K562 (cell line): ENCODE results near the gene CFAP97D2. TPM values are rescaled to one million over a fixed set of nuclear protein-coding genes. Genes with fewer than 3 reads are reported as not detected.

ENCODE experiments used
- BACH1 ChIP-seq: fragments of 200-800 bp; sonication (Bioruptor generic); IDR thresholded peaks from 2 replicates; pipeline ENCODE4 v1.6.1; 2016; ENCODE audit warnings: missing genetic modification characterization, missing compliant biosample characterization
- COPS2 ChIP-seq: fragments of 450-650 bp; conservative IDR thresholded peaks from 2 replicates; pipeline ENCODE4 v1.6.1; 2016; ENCODE audit warnings: mild to moderate bottlenecking, moderate library complexity
- ETV6 ChIP-seq, 3 experiments: fragments of 150-350 bp in 1 of 3; sonication (generic) in 1 of 3; formaldehyde crosslinking in 1 of 3; IDR thresholded peaks; 2 replicates each; pipeline versions ENCODE4 v1.6.1 to v1.8.0; 2014 to 2022; ENCODE audit warnings: borderline replicate concordance in 2 of 3, low read depth in 2 of 3, antibody characterized with exemption in 1 of 3, low read length in 1 of 3, mild to moderate bottlenecking in 1 of 3, missing genetic modification reagents in 1 of 3
- ILF3 ChIP-seq: fragments of 450-650 bp; IDR thresholded peaks from 2 replicates; pipeline ENCODE4 v1.6.1; 2018; ENCODE audit warnings: antibody characterized with exemption, mild to moderate bottlenecking, moderate library complexity, borderline replicate concordance
- NFE2L1 ChIP-seq: fragments of 450-650 bp; IDR thresholded peaks from 2 replicates; pipeline ENCODE4 v1.6.1; 2016; ENCODE audit warnings: missing genetic modification characterization, low read depth, mild to moderate bottlenecking, missing compliant biosample characterization, moderate library complexity, borderline replicate concordance
- NR2F6 ChIP-seq: fragments of 450-650 bp; formaldehyde crosslinking; IDR thresholded peaks from 2 replicates; pipeline ENCODE4 v1.4.0; 2020; ENCODE audit warnings: mild to moderate bottlenecking
- POLR2AphosphoS2 ChIP-seq: IDR thresholded peaks from 2 replicates; pipeline ENCODE4 v1.6.1; 2012; ENCODE audit warnings: low read length, improper control_type of control experiment
- PTBP1 ChIP-seq: fragments of 200-400 bp; formaldehyde crosslinking; IDR thresholded peaks from 2 replicates; pipeline ENCODE4 v1.6.1; 2017; ENCODE audit warnings: low read depth, low read length
- PURB ChIP-seq: sonication (generic); formaldehyde crosslinking; IDR thresholded peaks from 2 replicates; pipeline ENCODE4 v1.9.0; 2021; ENCODE audit warnings: low read depth, mild to moderate bottlenecking, missing genetic modification reagents
- RBM14 ChIP-seq: fragments of 200-400 bp; formaldehyde crosslinking; IDR thresholded peaks from 2 replicates; pipeline ENCODE4 v1.6.1; 2018; ENCODE audit warnings: low read depth, mild to moderate bottlenecking, low read length, moderate library complexity, borderline replicate concordance; ENCODE audit not compliant: insufficient read depth
- RBM25 ChIP-seq: fragments of 200-400 bp; formaldehyde crosslinking; IDR thresholded peaks from 2 replicates; pipeline ENCODE4 v1.6.1; 2018; ENCODE audit warnings: low read length, low read depth, moderate library complexity; ENCODE audit not compliant: severe bottlenecking
- RBM34 ChIP-seq: fragments of 200-400 bp; formaldehyde crosslinking; IDR thresholded peaks from 2 replicates; pipeline ENCODE4 v1.6.1; 2018; ENCODE audit warnings: low read length, borderline replicate concordance; ENCODE audit not compliant: insufficient read depth
- SIN3B ChIP-seq: fragments of 450-650 bp; IDR thresholded peaks from 2 replicates; pipeline ENCODE4 v1.6.1; 2017; ENCODE audit warnings: low read depth, mild to moderate bottlenecking, moderate library complexity
- SMARCA4 ChIP-seq: fragments of 450-650 bp; IDR thresholded peaks from 2 replicates; pipeline ENCODE4 v1.6.1; 2016
- ZNF140 ChIP-seq: fragments of 250-450 bp; sonication (Bioruptor Pico); IDR thresholded peaks from 2 replicates; pipeline ENCODE4 v1.8.0; 2021; ENCODE audit warnings: moderate library complexity, mild to moderate bottlenecking, inconsistent platforms
- ZNF217 ChIP-seq: sonication (generic); formaldehyde crosslinking; IDR thresholded peaks from 2 replicates; pipeline ENCODE4 v1.8.0; 2022; ENCODE audit warnings: mild to moderate bottlenecking, missing genetic modification reagents
- ZNF239 ChIP-seq: fragments of 250-450 bp; sonication (Bioruptor Pico); IDR thresholded peaks from 2 replicates; pipeline ENCODE4 v1.4.0; 2020; ENCODE audit warnings: mild to moderate bottlenecking
- ZNF24 ChIP-seq: fragments of 450-650 bp; IDR thresholded peaks from 2 replicates; pipeline ENCODE4 v1.6.1; 2016
- ZNF507 ChIP-seq: conservative IDR thresholded peaks from 2 replicates; pipeline ENCODE4 v1.6.1; 2017; ENCODE audit warnings: missing genetic modification characterization, missing compliant biosample characterization
- polyA plus RNA-seq, 8 experiments: library from polyadenylated mRNA; depleted of rRNA in 4 of 8; stranded (reverse) in 5 of 8; unstranded in 3 of 8; fragments of >200 nt; fragmentation: Nextera tagmentation in 2 of 8; fragmentation: Illumina TruSeq in 1 of 8; extraction: Ambion mirVana in 2 of 8; extraction: Trizol in 1 of 8; gene quantifications; 2 replicates each; pipeline versions ENCODE4 v1.2.1 to v1.2.3, GENCODE V29; 2011 to 2014; ENCODE audit warnings: inconsistent platforms in 1 of 8, missing spikeins in 1 of 8
- total RNA-seq, 7 experiments: library from RNA; depleted of rRNA in 6 of 7; stranded (reverse); fragments of >200 nt in 6 of 7; fragmentation: Illumina TruSeq in 2 of 7; extraction: Trizol in 2 of 7; gene quantifications; 2 replicates each; pipeline versions ENCODE4 v1.2.1 to v1.2.3, GENCODE V29; 2011 to 2021; ENCODE audit warnings: low replicate concordance in 1 of 7
- TF ChIP-seq, protein P1 (sequence below), 2 experiments: fragments of 450-650 bp; IDR thresholded peaks; 2 replicates each; pipeline ENCODE4 v1.6.1; 2016
- TF ChIP-seq, protein P2 (sequence below): fragments of 250-450 bp; sonication (Bioruptor Pico); IDR thresholded peaks from 2 replicates; pipeline ENCODE4 v1.4.0; 2020; ENCODE audit warnings: mild to moderate bottlenecking
- TF ChIP-seq, protein P3 (sequence below): sonication (generic); formaldehyde crosslinking; IDR thresholded peaks from 2 replicates; pipeline ENCODE4 v1.8.1; 2022; ENCODE audit warnings: missing genetic modification reagents
- TF ChIP-seq, protein P4 (sequence below), 2 experiments: fragments of 450-650 bp; conservative IDR thresholded peaks; 2 replicates each; pipeline ENCODE4 v1.6.1; 2017; ENCODE audit warnings: mild to moderate bottlenecking in 2 of 2, moderate library complexity in 2 of 2

The CFAP97D2 gene
- total and polyA plus RNA-seq, 9 of the 15 experiments (the other 6 are each of a cell fraction or from before 2014, with no cell fraction given), result not detected

GRCh38 chr13:114131583-114132418 is 47.3 kb upstream of the CFAP97D2 start (continued):
- TF ChIP-seq RBM25 (no peak), ZNF507 (no peak), RBM14 (no peak), PURB (CRISPR knock-in tag) (no peak), SIN3B (no peak), ZNF24 (no peak), COPS2 (no peak), NR2F6 (CRISPR knock-in tag) (no peak), ZNF140 (CRISPR knock-in tag) (no peak), ILF3 (no peak), ZNF239 (no peak), ZNF217 (CRISPR knock-in tag) (no peak), BACH1 (tag) (no peak), NFE2L1 (tag) (no peak), RBM34 (no peak), SMARCA4 (0 out of 2 replicates have a peak, but pooled peaks have one; percentile 19), PTBP1 (no peak), POLR2AphosphoS2 (no peak), ETV6 (IDR thresholded peaks at IDR 0.05; ENCODE audit: borderline replicate concordance in 1 of 2, low read depth in 2 of 2, low read length in 1 of 2) (no peak), ETV6 (CRISPR knock-in tag; IDR thresholded peaks at IDR 0.05; ENCODE audit: borderline replicate concordance) (no peak)
- TF ChIP-seq, protein P1, sequence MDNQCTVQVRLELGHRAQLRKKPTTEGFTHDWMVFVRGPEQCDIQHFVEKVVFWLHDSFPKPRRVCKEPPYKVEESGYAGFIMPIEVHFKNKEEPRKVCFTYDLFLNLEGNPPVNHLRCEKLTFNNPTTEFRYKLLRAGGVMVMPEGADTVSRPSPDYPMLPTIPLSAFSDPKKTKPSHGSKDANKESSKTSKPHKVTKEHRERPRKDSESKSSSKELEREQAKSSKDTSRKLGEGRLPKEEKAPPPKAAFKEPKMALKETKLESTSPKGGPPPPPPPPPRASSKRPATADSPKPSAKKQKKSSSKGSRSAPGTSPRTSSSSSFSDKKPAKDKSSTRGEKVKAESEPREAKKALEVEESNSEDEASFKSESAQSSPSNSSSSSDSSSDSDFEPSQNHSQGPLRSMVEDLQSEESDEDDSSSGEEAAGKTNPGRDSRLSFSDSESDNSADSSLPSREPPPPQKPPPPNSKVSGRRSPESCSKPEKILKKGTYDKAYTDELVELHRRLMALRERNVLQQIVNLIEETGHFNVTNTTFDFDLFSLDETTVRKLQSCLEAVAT (IDR thresholded peaks at IDR 0.05), result peak in 1 of 2 experiments; percentile 61; a peak in 1 of 4 replicates
- TF ChIP-seq, protein P2, sequence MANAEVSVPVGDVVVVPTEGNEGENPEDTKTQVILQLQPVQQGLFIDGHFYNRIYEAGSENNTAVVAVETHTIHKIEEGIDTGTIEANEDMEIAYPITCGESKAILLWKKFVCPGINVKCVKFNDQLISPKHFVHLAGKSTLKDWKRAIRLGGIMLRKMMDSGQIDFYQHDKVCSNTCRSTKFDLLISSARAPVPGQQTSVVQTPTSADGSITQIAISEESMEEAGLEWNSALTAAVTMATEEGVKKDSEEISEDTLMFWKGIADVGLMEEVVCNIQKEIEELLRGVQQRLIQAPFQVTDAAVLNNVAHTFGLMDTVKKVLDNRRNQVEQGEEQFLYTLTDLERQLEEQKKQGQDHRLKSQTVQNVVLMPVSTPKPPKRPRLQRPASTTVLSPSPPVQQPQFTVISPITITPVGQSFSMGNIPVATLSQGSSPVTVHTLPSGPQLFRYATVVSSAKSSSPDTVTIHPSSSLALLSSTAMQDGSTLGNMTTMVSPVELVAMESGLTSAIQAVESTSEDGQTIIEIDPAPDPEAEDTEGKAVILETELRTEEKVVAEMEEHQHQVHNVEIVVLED (CRISPR knock-in tag), result no peak
- TF ChIP-seq, protein P3, sequence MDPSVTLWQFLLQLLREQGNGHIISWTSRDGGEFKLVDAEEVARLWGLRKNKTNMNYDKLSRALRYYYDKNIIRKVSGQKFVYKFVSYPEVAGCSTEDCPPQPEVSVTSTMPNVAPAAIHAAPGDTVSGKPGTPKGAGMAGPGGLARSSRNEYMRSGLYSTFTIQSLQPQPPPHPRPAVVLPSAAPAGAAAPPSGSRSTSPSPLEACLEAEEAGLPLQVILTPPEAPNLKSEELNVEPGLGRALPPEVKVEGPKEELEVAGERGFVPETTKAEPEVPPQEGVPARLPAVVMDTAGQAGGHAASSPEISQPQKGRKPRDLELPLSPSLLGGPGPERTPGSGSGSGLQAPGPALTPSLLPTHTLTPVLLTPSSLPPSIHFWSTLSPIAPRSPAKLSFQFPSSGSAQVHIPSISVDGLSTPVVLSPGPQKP (CRISPR knock-in tag), result no peak
- TF ChIP-seq, protein P4, sequence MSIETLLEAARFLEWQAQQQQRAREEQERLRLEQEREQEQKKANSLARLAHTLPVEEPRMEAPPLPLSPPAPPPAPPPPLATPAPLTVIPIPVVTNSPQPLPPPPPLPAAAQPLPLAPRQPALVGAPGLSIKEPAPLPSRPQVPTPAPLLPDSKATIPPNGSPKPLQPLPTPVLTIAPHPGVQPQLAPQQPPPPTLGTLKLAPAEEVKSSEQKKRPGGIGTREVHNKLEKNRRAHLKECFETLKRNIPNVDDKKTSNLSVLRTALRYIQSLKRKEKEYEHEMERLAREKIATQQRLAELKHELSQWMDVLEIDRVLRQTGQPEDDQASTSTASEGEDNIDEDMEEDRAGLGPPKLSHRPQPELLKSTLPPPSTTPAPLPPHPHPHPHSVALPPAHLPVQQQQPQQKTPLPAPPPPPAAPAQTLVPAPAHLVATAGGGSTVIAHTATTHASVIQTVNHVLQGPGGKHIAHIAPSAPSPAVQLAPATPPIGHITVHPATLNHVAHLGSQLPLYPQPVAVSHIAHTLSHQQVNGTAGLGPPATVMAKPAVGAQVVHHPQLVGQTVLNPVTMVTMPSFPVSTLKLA (conservative IDR thresholded peaks at IDR 0.05), result peak; percentile 63 to 66; a peak in 3 of 4 replicates
